NCI-H1417 (cell line): ENCODE measurements around the gene NKD1.

Experiments
- DNase-seq, 3 experiments: peaks; one replicate each; lab custom pipeline; 2025; lab: John Stamatoyannopoulos, UW

Gene NKD1

DNA sequence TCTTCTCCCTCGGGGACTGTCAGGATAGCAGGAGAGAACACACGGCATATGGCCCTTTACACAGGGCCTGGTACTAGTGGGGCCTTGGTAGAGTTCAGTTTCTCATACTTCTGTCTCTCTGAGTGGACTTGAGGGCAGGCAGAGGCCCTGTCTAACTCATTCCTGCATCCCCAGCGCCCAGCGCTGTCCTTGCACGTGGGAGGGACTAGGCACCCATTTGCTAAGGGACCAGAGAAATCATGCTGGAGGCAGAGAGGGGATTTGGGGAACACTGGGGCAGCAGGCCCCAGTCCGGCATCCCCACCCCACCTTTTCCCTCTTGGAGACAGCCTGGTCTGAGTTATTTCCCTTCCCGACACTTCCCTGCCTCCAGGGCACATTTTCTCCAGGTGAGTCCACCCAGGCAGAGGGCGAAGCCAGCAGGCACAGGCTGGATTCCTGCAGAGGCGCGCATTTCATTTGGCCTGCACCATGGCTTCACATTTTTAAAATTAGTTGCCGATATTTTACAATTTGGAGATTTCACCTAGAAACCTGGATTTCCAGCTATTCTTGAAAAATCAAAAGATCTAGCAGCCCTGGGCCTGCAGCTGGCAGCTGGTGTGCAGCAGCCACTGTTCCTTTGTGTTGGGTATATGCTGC lies 9.7 kb upstream of the NKD1 start:
- DNase-seq, result no peak

DNA sequence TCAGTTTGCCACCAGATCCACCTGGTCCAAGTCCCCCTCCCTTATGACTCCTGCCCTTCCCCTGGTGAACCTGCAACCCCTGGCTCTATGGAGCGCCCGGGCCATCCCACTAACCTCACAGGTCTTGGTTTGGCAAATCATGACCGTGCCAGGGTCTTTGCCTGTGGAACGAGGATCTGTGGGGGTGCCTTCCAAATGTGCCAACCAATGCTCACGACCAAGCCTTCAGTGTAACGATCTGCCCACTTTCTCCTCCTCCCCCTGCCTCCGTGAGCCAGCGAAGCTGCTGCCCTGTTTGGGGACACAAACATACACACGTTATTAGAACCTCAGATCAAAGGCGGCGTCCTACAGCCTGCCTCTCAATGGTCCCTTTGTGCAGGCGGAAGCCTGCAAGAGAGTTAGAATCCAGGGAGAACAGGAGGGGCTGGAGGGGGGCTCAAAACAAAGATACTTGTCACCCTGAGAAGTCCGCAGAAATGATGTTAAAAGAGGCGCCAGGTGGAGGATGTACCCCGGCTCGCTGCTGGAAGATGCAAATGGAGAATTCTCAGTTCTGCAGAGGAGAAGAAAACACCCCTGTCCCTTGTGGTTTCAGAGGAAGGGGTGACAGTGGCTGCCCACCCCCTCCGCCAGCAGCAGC lies 9.0 kb upstream of the NKD1 start:
- no peak for DNase-seq

DNA sequence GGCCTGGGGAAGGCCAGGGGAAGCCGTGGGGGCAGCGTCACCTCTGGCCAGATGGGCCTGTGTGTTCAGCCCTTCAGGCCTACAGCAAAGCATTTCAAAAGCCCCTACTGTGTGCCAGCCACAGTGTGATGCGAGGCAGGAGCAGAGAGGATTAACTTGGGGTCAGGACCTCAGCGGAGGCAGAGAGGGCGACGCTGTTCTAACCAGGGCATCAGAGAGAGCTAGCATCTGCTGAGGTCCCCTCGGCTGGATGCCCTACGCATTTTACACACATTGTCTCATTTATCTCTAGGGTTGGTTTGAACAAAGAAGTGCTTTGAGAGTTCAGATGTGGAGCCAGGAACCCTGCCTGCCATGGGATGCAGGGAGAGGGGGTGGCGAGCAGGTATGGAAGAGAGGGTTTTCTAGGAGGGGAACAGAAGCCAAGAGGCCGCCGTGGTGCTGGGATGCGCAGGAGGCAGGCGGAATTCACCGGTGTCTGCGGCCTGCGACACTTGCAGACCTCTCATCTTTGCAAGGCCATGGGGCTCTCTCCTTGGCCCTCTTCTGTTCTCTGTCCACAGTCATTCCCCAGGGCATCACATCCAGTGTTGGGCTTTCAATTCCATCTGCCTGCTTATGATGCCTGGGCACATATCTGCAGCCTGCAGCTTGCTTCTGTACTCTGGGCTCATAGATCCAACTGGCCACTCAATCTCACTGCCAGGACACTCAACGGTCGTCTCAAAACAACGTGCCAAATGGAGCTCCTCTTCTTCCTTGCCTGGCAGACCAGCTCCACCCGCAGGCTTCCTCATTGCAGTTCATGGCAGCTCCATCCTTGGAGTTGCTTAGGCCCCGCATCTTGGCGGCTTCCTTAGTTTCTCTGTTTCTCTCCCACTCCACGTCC lies 8.1 kb upstream of the NKD1 start:
- no peak for DNase-seq

DNA sequence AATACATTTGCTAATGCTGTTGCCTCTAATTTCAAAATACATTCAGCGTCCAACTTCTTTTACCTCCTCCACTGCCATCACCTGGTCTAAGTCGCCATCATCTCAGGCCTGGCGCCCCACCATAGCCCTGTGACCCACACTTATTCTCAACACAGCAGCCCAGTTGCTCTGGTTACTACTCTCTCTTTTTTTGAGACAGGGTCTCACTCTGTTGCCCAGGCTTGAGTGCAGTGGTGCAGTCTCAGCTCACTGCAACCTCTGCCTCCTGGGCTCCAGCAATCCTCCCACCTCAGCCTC lies 7.5 kb upstream of the NKD1 start:
- DNase-seq, result no peak

DNA sequence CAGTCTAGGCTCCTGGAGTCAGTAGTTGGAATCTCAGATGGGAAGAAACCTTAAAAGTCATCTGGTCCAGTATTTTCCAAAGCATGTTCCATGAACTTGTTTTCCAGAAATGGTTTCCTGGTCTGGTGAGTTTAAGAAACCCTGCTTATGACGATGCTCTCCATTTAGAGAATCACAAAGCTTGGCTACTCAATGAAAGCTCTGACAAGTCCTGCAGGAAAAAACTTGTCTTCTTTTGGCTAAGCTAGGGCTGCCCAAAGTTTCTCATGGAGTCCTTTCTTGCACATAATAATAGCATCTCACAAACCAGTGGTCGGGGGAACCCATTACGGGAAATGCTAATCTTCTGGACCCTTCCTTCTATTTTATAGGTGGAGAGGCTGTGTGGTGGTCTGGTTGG lies 5.5 kb upstream of the NKD1 start:
- DNase-seq, result no peak

DNA sequence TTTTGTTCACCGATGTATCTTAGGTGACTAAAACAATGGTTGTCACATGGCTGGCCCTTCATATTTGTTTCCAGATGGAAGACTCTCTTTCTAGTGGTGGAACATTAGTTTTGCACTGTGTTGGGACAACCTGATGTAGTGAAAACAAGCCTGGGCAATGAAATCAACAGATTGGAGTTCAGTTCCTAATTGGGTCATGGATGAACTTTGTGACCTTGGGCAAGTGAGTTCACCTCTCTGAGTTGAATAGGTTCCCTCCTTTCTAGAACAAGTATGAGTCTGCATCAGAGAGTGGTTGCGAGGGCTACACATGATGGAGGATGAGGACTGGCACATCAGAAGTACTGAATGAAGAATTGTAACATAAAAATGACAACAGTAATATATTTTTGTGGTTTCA lies 2.1 kb upstream of the NKD1 start:
- no peak for DNase-seq

DNA sequence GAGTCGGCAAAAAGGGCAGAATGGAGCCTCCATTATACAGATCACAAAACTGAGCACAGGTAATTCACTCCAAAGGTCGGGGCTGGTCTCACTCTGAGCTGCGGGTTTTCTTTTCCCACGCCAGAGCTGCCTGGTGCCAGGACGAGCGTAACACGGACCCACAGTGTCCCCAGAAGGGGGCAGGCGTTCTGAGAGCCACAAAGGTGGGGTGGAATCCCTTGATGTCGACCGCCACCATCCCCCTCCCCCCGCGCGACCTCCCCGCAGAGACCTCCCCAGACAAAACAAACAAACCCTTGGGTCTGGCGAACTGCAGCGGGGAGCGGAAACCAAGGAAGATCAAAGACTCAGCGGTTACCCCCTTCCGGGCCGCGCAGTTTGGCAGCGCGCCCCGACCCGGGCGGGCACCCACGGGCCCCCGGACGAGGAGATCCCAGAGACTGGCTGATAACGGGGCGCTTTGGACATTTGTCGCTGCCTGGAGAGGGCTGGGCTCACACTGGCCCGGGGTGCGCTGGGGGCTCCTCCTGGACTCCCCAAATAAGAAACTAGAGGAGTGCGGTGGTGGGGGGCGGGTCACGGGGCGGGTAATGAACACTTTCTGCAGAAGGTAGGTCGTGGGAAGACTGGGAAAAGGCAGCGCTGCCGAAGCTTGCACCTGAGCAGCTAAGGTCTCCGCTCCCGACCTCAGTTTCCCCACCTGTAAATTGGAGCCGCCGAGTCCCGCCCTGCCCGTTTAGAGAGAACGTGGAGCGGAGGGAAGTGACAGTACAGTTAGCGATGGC lies 664 bp upstream of the NKD1 start:
- DNase-seq, result peak in 1 of 3 experiments; percentile 17

DNA sequence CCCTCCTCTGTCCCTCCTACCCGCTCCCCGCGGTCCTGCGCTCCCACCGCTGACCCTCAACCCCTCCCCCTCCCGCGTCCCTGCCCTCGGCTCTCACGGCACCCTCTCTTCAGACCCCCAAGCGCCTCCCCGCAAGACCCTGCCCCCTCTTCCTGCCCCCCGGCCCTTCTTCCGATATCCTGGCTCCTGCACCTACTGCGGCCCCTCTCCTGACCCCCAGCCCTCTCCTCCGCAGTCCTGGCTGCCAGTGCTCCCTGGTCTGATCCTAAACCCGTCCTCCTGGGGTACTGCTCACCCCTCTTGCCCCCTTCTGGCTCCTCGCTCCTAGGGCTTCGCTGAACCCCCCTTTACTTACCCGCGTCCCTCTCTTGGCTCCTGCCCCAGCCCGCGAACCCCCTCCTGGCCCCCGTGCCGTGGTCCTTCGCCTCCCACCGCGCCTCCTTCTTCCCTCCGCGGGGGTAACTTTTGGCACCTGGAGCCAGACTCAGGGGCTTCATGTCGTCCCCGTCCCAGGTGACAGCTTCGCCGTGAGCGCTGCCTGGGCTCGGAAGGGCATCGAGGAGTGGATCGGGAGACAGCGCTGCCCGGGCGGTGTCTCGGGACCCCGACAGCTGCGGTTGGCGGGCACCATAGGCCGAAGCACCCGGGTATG lies 839 bp downstream of the NKD1 start:
- no peak for DNase-seq

DNA sequence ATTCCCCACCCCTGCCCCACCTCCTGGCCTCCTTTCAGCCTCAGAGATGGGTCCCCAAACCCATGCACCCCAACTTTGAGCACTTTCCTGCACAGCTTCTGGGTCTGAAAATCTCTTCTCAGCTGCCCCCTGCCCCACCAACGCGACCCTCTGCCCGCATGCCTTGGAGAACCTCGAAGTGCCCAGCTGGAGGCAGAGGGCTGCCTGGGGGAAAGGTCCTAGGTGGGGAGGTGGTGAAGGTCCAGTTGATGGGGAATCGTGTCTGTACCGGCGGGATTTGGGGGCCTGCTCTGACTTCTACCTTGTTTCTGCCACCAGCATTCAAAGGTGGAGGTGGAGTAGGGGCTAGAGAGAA lies 1.3 kb downstream of the NKD1 start:
- no peak for DNase-seq

DNA sequence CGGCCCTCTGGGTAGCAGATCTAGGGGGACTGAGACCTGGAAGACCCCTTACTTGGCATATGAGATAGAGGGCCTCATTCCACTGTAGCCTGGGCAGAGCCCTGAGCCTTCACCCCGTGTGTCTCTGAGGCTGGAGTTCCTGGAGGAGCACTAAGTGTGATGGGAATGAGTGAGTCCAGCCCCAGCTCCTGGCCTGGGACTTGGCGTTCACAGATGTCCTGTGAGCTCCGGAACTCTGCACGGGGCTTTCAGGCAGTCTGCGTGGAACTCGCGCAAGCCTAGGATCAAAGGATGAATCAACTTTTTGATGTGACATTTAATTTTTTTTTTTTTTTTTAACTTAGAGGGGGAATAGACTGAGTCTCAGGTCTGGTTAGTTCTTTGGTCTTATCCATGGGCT lies 1.8 kb downstream of the NKD1 start:
- no peak for DNase-seq

DNA sequence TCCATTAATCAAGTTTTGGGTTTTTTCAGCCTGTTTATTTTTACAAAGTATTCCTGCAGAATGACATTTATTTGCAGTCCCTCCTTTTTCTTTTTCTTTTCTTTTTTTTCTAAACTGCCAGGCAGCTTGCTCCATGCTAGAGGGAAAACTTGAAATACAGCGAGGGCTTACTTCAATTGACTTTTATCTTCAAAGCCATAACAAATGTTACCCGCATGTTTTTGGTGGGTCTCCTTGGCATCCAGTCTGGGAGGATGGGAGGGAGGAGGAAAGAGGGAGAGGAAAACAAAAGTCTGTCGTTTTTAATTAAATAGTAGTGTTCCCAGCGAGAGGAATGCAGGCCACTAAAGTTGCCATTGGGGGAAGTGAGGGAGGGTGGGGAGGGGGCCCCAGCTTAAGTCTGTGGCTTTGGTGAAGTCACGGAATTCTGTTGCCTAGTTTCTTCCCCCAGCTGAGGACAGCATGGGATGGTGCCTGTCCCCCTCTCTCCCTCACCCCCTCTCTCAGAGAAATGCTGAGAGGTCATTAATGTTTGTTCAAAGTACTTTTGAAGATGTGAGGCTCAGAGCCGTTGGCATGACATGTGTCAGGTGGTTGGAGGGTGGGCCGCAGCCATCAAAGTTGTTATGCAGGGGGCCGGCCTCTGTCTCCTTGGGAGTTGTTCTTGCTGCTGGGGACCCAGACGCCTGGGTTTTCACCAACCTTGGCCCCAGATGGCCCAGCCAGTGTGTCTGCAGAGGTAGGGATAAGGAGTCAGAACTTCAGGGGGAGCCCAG lies 2.9 kb downstream of the NKD1 start:
- DNase-seq, result no peak

DNA sequence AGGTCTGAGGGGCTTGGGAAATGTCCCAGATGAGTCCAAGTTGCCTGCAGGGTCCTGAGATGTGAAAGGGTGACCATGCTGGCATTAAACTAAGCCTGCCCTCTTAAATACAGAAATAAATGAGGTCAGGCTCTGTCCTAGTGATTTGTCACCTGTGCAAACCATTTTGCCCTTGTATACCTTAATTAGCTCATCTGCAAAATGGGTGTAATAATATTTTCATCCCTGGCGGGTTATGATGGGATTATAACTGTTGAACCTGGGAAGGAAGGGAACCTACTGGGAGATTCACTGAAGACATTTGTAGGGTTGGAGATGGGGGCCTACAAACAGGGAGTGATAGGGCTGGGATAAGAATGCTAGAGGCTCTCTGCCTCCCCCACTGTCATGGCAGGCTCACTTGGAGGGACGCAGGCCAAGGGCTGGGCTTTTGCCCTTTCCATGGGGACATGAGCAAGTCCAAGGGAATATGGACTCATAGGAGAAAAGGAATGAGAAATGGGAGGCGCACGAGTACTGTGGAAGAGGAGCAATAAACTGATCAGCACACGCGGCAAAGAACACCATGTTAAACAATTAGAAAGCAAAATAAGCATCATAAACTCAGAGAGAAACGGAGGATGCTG lies 4.4 kb downstream of the NKD1 start:
- DNase-seq, result no peak

DNA sequence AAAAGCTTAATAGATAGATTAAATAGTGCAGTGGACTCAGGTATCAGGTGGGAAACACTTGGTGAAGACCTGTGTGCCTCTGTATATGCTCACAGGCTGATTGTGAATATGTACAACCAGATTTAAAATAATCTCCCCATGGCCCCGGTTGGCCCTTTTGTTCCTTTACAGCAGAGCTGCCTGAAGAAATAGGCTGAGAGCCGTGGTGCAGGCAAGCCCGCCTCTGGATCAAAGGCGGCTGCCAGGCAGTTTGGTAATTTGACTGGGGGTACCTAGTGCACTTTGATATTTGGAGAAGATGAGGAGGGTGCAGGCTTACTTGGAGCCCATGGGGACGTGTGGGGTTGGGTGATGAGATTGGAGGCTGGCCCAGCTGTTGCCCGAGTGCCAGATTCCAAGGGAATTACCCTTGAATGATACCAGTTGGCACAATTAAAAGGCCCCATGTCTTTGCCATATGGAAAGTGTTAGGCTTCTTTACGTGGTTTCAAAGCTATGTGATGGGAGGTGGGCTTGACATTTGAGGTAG lies 5.0 kb downstream of the NKD1 start:
- DNase-seq, result no peak

DNA sequence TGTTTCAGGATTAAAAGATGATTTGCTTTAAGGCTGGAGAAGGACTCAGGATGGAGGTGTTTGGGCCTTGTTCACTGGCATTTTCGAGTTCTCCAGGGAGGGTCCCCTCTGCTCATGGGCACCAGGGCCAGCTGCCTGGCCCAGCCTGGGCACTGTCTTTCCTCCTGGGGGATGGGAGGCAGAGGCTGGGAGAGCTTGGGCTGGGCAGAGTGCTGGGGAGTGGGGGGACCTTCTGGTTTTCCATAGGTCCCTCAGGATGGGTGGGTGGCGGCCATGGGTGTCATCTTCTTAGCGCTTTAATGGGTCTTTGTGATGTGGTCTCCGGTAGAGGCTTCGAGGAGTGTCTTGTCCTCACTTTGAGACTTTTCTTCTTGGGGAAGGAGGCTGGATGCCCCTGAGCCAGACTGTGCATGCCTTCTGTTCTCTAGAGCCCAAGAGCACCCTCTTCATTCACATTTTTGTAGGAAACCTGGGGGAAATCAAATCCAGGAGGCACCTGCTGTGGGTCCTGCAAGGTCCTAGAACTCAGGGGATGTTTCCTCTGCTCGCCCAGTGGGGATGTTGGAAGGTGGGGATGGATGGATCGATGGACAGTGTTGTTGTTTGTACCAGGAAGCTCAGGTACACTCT lies 5.7 kb downstream of the NKD1 start:
- DNase-seq, result no peak

DNA sequence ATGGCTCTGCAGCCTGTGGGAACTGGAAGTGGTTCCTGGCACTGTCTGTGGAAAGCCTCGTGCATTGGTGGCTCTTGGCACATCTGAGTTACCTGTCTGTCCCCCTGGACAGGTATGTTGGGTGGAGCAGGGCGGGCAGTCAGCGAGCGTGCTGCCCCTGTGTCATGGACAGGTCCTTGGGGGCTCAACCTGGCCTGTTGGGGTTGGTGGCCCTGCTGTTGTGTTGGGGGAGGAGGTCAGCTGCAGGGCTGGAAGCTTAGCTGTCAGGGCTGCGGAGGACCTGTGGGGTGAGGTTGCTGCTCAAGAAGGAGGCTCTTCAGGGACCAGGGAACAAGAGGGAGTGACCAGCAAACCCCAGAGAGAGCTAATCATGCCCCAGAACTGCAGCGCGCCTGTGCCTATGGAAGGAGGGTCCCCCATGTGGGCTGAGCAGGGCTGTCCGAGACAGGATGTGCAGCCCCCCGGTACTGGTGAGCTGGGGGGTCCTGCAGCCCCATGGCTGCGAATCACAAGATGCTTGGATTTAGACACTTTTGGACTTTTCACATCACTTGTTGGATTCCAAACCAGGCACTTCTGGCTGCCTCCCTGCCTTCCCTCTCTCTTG lies 7.2 kb downstream of the NKD1 start:
- DNase-seq, result no peak

DNA sequence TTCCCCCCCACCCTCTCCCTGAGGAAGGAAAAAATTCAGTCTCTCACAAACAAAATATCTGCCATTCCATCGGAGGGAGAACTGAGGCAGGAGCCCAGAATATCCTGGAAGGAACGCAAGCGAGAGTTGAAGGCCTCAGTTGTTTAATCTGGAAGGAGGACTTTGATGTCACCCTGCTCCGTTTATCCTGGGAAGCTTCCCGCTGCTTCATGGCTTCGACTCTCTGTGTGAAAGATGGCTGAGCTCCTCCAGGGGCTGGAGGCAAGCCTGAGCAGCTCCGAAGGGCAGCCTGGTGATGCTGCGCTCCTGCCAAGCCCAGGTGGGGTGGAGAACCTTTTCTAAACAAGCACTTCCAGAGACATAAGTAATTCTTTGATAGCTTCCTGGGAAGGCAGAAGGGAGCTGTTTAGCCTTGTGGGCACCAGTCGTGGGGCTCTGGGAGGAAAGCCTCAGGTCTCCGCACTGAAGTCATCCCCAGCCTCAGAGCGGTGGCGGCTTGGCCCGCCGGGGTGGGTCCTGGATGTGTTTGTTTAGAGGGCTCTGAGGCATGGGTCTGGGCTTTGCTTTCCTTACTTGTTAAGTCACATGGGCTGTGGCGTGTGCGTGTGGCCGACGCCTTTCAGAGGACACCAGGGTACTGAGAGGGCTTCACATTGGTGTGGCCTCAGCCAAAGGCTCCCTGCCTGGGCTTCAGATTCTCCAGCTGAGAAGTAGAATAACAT lies 7.9 kb downstream of the NKD1 start:
- no peak for DNase-seq

DNA sequence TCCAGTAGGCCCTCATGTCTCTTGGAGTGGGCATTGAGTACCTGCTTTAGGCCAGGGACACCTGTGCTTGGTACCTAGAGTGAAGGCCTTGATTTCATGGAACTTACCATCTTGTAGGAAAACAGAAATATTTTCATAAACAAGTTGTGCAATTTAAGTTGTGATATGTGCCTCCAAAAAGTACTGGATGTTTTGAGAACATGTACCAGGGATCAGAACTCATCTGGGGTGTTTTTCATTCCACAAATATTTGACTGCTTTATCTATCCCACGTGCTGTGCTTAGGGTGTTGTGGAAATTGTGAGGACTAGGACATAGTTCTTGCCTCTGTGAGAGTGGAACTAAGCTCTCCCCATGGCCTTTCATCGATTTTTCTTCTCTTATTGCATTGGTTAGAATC lies 8.8 kb downstream of the NKD1 start:
- DNase-seq, result no peak

DNA sequence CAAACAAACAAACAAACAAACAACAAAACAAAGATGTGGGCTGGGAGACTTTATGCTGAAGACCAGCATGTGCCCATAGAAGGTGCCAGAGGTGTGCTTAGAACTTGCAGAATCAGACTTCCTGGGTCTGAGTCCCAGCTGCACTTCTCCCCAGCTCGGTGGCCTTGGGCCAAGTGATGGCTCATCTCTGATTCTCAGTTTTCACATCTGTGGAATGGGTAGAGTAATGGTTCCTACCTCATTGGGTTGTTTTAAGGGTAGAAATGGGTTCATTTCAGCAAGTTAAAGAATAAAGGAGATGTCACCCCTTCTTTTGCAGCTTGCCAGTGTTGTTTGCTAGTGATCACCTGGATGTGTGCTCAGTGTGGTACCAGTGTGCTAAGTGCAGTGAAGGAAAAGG lies 10.7 kb downstream of the NKD1 start:
- no peak for DNase-seq

DNA sequence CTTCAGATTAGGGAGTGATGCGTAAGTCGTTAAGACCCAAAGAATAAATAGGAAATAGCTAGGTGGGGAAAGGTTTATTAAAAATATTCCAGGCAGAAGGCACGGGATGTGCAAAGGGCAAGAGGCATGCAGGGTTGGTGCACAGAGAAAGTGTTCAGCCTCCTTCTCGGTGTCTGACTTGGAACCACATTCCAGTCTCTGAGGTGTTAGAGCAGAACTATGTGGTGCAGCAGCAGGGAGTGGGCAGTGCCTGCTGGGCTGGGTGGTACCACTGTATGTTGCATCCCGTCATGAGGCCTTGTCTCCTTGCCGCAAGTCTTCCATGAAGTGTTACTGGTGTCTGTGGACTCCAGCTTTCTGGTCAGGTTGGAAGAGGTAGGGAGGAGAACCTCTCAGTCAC lies 11.1 kb downstream of the NKD1 start:
- DNase-seq, result no peak
